TTC549 (cell line): ENCODE results near the gene LRP6.
"Not testable (repeated sequence)": the region's sequence is repeated elsewhere in the genome, so short reads cannot be mapped to it uniquely, and the experiment has no call there.

Experiments used
- FAIRE-seq: peaks from 2 replicates; lab custom pipeline; 2012; peaks lifted over from hg19 to GRCh38; lab: Jason Lieb, UNC

LRP6 gene

DNA sequence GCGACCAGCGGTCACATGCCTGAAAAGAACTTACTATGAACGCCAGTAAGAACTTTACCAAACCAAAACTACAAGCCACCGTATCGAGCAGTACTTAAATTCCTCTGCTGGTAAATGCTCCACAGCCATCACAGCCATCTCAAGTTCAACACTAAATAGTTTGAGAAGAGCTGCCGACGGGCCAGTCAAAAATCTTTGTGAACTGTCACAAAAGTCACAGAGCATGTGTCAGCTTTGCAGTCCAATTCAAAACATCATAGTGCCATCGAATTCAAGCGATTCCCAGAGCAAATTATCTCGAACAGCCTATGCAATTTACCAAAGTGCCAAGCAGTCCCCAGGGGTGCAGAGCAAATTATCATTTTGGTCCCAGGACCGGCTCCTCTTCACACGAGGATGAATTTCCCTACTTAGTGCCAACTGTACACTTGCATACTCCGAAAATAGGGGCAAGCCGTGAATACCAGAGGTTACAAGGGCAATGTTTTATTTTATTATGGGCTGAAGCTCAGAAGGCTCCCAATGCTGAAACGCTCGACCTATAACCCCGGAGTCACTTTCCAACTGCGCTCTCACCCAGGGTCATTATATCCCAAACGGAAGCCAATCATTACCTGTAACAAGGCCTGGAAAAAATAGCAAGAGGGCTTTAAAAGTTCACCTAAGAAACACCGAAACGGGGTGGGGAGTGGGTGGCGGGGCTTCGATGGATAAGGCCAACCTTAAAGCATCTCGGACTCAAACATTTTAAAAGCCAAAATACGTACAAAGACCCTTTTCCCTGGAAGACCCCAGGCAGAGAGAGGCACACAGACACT is 1.1 kb downstream of the LRP6 start:
- no peak for FAIRE-seq

DNA sequence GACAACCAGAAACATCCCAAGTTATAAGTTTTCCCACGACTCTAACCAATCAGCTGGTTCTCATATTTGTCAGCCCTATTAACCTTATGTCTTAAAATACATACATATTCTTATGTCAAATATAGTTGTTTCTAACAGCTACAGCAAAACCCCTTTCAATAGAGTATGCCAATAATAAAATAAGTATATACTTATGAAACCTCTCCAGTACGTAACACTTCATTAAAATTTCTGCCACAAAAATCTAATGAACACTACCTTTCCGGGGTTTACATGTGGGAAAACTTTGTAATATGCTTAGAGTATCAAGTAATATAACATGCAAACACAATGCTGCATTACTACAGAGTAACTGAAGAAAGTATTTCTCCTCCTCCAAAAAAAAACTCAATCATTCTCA is 1.8 kb downstream of the LRP6 start:
- FAIRE-seq: no peak

DNA sequence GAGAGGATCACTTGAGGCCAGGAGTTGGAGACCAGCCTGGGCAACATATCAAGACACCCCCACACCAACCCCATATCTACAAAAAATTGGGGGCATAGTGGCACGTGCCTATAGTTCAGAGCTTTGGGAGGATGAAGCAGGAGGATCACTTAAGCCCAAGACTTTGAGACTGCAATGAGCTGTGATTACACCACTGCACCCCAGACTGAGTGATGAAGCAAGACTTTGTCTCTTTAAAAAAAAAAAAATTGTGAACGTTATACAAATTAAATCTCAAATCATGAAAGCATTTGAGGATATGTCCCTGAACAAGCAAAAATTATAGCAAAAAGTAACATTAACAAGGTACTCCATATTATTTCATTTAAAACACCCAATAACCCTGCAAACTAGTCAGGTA is 2.9 kb downstream of the LRP6 start:
- FAIRE-seq: no peak

DNA sequence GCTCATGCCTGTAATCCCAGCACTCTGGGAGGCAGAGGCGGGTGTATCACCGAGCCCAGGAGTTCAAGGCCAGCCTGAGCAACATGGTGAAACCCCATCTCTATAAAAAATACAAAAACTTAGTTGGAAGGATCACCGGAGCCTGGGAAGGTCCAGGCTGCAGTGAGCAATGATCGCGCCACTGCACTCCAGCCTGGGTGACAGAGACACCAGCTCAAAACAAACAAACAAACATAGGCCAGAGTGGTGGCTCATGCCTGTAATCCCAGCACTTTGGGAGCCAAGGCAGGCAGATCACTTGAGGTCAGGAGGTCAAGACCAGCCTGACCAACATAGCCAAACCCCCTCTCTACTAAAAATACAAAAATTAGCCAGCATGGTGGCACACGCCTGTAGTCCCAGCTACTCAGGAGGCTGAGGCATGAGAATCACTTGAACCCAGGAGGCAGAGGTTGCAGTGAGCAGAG is 10.5 kb downstream of the LRP6 start:
- not testable (repeated sequence) for FAIRE-seq

DNA sequence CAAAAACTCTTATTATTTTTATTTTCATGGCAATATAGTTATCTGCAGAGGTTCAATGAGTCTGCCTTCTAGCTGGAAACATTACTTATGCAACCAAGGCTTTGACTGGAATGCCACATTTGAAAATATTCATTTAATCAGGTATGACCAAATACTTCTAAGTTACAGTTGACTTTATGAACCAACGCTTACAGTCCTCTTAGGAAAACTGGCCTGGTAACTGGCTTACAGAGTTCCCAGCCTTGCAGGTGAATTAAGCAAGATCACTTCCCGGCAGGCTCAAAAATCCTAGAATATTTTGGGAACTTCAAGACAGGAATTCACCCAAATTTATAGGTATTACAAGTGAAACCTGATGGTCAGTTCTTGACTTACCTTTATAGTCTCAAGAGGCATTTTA is 12.3 kb downstream of the LRP6 start:
- no peak for FAIRE-seq

DNA sequence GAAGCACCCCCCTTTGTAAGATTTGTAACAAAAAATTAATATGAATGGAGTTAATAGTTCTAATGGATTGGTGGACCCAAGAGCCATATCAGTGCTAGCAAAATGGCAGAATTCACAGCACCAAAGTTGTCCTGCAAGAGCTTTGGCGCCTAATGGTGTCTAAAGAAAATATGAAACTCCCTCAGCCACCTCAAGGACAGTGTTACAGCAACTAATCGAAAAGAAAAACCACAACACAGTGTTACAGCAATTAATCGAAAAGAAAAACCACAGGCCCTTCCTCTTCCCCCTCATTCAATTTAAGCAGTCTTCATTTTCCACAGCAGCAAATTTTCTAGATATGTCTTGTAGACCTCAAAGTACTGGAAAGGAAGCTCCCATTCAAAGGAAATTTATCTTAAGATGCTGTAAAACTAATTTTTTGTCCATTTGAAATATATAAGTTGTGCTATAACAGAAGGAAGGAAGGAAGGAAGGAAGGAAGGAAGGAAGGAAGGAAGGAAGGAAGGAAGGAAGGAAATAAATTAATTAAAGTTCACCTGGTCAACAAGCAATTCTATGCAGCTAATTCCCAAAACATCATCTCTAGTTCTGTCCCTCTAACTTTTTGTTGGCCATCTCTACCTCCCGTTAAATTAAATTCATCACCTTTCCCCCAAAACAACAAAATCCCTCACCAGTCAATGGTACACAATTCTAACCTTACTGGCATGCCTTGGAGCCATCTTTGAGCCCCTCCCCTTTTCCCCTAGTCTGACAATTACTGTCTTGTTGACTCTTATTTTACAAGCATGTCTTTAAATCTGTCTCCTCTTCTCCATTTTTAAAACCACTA is 17.4 kb downstream of the LRP6 start:
- FAIRE-seq: no peak

DNA sequence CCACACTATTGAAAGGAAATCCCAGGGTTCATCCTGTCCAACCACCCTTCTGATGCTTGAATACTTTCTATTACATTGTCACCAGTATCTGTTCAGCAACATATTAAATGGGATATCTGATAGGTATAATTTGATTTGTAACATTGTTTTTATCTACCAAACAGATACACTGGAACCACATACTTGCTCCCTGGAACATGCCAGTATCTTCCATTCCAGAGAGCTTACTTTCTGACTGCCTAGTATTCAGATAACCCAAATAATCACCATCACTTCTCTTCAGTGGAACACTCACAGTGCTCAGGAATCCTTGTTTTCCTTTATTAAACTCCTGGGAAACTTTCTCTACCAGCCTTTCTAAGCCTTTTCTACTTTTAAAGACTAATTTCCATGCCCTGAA is 19.3 kb downstream of the LRP6 start:
- FAIRE-seq: no peak

DNA sequence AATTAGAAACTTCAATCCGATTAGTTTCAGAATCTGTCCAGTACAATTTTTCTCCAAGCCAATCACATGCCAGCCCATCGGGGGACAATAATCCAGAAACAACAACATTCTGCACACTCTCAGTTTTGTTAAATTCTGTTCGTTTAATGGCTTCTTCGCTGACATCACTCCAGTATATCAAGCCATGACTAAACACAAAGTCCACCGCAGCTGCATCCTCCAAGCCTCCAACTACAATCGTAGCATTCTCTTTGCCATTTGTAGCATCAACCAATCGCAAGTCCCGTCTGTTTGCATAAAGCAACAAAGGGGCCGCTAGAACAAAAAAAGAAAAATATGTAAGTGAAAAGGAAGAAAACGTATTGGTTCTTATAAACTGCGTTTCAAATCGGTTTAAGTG is 22.5 kb downstream of the LRP6 start:
- FAIRE-seq: no peak

DNA sequence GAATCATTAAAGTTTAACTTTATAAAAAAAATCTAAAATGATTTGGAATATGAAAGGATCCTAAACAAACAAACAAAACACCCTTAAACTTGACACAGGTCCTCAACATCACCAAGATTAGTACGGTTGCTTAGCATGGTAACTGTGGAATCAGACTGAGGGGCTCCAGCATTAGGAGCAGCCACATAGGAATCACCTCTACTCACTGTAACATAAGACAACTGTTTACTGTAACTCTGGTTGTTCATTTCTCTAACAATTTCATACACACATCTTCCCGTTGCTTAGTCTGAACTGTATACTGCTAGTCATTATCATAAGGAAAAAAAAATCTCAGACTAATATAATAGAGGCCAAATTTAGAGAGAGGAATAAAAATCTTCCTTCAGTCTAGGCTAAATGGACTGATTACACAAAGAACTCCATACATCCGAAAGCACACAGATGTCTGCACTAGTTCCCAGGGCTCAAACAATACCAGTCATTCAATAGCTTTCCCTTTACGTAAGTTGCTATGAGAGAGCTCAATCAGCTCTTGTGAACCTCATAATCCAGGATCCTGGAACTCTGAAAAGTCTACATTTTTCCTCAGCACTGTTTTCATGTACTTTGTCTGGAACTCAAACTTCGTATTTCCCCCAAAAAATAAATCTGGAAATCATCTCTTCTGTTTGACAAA is 26.0 kb downstream of the LRP6 start:
- no peak for FAIRE-seq

DNA sequence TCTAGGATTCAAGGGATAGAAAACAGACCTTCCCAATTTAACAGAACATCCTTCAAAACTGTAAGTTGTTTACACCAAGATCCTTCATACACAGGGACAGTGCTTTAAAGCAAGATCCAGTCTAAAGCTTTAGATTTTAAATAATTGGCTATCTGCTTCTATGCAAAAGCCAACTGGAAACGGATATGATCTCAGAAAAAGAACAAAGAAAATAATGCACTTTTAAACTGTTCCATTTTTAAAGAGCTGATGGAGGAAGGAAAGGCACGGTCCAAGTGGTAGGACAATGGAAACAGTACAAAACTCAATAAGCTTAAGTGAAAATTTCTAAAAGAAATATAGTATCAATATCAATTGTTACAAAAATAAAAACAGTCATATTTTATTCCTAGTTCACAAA is 27.7 kb downstream of the LRP6 start:
- no peak for FAIRE-seq

DNA sequence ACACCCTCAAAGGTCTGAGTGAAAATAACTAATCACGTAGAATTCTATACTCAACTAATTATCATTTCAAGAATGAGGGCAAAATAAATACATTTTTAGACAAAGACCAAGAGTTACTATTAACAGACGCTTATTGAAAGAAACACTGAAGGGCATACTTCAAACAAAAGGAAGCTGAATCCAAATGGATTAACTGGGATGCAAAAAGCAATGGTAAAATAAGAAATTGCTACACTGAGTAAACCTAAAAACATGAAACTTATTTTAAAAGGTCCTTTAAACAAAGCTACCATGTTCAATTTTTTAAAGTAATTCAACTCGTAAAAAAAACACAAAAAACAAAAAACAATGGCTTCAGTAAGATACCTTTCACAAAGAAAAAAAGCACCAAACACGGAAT is 28.2 kb downstream of the LRP6 start:
- FAIRE-seq: no peak

DNA sequence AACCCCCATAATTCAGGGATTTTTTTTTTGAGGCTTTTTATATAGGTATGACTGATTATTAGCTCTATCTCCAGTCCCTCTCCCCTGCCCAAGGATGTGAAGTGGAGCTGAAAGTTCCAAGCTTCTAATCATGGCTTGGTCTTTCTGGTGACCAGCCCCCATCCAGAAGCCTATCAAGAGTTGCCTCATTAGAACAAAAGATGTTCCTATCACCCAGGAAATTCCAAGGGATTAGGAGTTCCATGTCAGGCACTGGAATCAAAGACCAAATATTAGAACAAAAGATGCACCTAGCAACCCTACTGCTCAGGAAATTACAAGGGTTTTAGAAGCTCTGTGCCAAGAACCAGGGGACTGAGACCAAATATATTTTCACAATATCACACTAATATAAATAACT is 29.9 kb downstream of the LRP6 start:
- FAIRE-seq: no peak

DNA sequence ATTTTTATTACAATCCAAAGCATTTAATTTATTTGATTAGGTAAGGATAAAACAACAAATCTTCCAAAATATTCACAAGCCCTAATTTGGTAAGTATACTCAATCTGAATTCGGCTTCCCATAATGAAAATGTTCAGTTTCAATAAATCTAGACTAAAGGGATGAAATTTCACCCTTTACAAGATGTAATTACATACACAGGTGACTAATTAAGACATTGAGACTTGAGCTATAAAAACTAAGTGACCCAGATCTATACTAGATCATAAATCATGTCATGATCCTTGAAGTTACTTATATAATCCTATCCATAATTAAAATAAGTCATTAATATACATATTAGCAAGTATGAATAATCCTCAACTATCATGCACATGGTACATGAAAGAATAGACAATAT is 36.6 kb downstream of the LRP6 start:
- FAIRE-seq: no peak

DNA sequence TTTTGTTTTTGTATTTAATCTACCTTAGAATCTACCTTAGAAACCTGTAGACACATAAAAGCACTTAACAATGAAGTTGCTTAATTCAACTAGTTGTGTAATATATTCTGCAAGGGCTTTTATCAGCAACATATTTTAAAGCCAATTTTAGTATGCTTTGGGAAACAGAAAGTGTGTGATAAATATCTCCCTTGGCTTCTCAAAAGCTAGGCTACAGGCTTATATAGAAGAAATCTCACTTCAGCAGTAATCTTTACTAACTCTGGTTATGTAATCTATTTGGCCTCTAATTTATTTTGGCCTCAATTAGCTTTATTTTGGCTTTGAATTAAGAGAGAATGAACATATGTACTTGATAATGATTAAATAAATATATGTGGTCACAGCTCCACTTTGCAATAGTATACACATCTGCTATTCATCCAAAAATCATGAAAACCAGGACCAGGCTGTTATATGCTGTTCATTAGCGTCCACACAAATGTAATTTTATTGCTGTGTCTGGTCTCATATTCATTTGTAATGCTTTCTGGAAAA is 37.2 kb downstream of the LRP6 start:
- no peak for FAIRE-seq

DNA sequence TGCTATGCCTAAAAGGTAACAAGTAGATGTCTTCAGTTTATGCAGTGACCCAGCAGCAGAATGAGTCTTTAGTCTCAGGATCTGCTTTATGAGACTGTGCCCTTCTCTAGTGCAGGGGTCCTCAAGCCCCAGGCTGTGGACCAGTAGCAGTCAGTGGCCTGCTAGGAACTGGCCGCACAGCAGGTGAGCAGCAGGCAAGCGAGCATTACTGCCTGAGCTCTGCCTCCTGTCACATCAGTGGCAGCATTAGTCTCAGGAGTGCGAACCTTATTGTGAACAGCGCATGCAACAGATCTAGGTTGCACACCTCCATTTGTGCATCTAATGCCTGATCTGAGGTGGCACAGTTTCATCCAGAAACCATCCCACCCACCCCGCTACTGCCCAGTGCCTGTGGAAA is 38.4 kb downstream of the LRP6 start:
- no peak for FAIRE-seq

DNA sequence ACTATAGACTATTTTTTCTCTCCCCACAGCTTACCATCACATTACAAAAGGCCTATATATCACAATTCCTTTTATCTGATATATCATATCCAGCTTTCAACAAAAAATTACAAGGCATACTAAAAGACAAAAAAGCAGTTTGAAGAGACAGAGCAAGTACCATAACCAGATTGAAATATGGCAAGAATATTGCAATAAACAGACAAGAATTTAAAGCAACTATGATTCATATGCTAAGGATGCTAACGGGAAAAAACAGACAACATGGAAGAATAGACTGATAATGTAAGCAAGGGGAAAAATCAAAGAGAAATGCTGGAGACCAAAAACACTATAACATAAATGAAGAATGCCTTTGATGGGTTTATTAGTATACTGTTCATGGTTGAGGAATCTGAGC is 40.7 kb downstream of the LRP6 start:
- FAIRE-seq: no peak

DNA sequence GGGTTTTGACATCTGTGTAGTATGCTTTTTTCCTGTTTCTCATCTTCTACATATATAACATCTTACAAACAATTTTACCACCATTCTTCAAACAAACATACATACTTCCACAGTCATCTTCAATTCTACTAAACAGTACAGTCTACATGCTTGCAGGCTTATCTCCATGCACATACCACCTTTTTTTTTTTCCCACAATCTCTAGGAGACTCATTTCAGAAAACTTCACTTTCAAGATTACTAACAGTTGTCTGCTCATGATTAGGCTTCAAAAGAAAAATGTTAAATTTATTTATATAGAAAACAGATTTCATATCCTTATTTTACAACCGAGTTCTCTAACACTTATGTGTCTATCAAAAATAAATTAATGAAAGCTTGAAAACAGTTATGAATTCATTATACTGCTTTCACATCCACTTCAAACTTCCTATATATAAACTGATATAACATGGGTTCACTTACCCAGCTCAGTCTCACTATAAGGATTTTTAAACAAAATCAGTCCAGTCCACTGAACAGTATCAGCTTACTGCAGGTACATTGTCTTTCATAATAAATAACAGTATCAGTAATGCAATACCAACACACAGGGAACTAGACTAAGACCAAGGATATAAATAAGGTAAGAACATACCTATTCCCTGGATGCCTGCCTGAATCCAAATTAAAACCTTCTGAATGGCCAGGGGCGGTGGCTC is 42.5 kb downstream of the LRP6 start:
- FAIRE-seq: no peak

DNA sequence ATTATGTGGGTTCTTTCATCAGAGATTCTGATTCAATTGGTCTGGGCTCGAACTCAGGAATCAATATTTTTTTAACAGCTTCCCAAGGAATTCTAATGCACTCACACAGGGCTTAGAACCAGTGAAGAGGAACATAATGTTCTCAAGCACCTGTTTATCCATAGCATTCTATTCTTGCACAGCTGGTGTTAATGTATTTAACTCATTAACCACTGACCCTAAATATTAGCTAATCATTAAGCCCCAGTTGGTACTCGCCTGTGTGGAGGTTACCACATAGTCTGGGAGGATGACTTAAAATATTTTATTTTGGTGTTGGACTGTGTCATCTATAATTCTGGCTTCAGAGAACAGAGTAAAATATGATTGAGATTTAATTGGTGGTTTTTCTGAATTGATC is 45.3 kb downstream of the LRP6 start:
- no peak for FAIRE-seq

DNA sequence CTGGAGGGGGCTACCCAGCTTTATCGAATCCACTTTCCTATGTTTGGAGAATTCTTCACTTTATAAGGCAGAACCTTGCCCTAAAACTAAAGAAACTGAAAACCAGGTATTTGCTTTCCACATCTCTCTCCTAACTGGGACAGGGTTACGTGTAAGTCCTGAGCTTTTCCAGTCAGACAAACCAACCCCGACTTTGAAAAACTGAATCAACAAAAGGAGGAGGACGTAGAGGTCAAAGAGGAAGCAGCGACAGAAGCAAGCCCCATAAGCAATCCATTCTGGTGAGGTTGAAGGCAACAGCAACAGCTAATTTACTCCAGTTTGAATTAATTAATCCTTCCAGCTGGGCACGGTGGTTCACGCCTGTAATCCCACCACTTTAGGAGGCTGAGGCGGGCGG is 47.2 kb downstream of the LRP6 start:
- FAIRE-seq: no peak

DNA sequence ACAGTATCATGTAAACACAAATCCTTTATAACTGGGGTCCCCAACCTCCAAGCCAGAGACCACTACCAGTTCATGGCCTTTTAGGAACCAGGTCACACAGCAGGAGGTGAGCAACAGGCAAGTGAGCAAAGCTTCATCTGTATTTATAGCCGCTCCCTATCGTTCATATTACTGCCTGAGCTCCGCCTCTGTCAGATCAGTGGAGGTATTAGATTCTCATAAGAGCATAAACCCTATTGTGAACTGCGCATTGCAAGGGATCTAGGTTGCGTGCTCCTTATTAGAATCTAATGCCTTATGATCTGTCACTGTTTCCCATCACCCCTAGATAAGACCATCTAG is 49.9 kb downstream of the LRP6 start:
- FAIRE-seq: no peak

DNA sequence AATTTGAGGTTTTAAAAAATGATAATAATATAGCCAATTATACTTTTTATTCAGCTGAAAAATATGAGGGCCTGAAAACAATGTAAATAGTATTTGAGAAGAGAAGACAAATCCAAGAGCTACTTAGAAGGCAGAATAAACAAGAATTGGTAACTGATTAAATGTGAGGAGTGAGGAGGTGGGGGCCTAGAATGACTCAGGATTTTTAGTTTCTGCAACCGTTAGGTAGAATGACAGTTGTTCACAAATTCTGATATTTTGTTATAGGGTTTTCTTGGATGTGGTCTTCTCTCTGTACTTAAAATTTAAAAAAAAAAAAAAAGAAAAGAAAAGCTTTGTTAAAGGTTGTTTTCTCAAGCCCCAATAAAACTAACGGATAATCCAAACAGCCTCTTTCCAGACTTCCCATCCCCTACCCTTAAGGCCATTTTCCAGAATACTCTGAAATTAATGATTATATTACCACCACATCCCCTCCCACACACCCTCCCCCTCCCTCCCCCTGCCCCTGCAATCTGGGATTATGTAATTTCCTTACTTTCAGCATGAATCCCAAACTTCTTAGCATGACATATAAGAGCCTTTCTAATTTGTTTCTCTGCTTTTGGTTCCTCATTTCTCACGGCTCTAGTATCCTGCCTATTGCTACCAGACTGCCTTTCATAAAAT is 50.4 kb downstream of the LRP6 start:
- no peak for FAIRE-seq

DNA sequence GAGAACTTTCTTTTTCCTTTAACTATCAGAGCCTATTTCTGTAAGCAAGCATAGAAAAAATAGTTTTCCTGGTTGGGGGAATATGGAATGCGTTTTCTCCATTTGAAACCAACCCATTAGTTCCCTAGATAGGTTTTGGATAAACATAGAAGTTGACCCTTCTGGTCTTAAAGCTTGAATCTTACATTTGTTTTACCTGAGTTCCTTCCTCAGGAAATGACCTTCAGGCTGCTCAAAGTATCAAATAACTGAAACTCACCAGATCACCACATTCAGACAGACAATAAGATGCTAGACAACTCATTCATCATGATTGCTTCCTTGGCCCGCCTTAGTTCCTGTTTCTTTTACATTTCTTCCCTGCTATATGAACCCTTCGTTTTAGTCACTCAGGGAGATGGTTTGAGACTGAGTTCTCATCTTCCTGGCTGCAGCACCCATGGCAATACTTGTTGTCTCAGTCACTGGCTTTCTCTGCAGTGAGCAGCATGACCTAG is 52.2 kb downstream of the LRP6 start:
- FAIRE-seq: no peak
